Thoracic aorta (tissue), 2 donors: ENCODE data around the gene SRSF1. TPM values are rescaled to one million over a fixed set of nuclear protein-coding genes. Genes with fewer than 3 reads are reported as not detected.

Experiments used
- ATAC-seq: fragments of 150-250 bp; one replicate; pipeline ENCODE4 v1.8.0; 2017; ENCODE audit warnings: low read depth; ENCODE audit not compliant: insufficient number of reproducible peaks, low FRiP score
- DNase-seq: peaks from one replicate; pipeline ENCODE4 v3.0.0-alpha.2; 2020; ENCODE audit warnings: low spot score
- H3K27ac ChIP-seq, 2 donors: fragments of 200-600 bp; sonication (generic); 1 replicate in 1 of 2; 2 replicates in 1 of 2; pipeline ENCODE4 v1.5.1; 2016; ENCODE audit warnings: mild to moderate bottlenecking in 2 of 2, moderate library complexity in 2 of 2
- H3K27me3 ChIP-seq: fragments of 200-600 bp; sonication (generic); replicated peaks from 2 replicates; pipeline ENCODE4 v1.6.0; 2016; ENCODE audit warnings: mild to moderate bottlenecking; ENCODE audit not compliant: insufficient read depth
- H3K36me3 ChIP-seq: fragments of 200-600 bp; sonication (generic); one replicate; pipeline ENCODE4 v1.5.1; 2016
- H3K4me1 ChIP-seq, 2 donors: fragments of 200-600 bp; sonication (generic); 1 replicate in 1 of 2; 2 replicates in 1 of 2; pipeline versions ENCODE4 v1.5.1 to v1.6.0; 2016; ENCODE audit warnings: low read depth in 2 of 2, mild to moderate bottlenecking in 1 of 2; ENCODE audit not compliant: control insufficient read depth in 1 of 2
- H3K4me3 ChIP-seq: fragments of 200-600 bp; sonication (generic); 2 replicates; pipeline ENCODE4 v1.5.1; 2016; ENCODE audit warnings: mild to moderate bottlenecking
- H3K9me3 ChIP-seq: fragments of 200-600 bp; sonication (generic); 2 replicates; pipeline ENCODE4 v1.5.1; 2016
- total RNA-seq, 2 donors: library from RNA; depleted of rRNA; stranded (reverse); fragments of >200 nt; gene quantifications; one replicate each; pipeline versions ENCODE4 v1.1.0 to v1.2.3, GENCODE V29; 2016
- TF ChIP-seq, protein P1 (sequence below): fragments of 200-600 bp; sonication (generic); IDR thresholded peaks from one replicate; pipeline ENCODE4 v1.5.1; 2019; ENCODE audit warnings: antibody characterized with exemption

SRSF1 gene
- total RNA-seq, 2 donors from 2014 or later = 132 to 220 TPM

DNA sequence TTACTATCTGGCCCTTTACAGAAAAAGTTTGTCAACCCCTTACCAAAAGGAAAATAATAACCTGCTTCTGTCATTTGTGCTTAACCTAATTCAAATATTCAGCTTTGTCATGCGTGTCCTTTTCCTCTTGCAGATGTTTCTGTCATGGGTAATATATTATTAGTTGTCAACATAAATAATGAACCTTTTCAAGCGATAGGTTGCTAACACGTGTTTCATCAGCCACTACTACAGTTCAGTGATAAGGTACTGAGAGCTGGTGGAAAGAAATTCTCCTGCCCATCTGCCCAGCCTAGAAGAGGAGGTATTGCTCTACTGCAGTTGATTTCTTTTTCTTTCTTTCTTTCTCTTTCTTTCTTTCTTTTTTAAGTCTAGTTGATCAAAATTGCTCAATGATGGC, 12.0 kb upstream of the SRSF1 start:
- ATAC-seq = no peak

DNA sequence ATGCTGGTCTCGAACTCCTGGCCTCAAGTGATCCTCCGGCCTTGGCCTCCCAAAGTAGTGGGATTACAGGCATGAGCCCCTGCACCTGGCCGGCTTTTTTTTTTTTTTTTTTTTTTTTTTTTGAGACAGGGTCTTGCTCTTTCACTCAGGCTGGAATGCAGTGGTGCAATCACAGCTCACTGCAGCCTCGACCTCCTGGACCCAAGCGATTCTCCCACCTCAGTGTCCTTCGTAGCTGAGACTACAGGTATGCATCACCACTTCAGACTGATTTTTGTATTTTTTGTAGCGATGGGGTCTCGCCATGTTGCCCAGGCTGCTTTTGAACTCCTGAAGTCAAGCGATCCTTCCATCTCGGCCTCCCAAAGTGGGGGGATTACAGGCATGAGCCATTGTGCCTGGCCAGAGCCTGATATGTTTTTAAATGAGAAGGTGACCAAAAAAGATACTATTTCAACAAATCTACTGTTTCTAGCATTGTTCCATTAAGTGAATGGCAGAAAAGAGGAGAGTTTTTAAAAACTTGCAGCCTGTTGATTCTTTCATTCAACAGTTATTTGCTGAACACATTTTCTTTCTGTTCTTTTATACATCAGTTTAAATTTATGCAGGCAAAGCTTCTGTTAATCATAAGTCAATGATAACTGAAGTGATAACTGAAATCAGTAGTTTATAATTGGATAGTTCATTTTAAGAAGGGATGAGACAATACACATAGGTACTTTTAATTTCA, 3.2 kb upstream of the SRSF1 start:
- TF ChIP-seq, protein P1, sequence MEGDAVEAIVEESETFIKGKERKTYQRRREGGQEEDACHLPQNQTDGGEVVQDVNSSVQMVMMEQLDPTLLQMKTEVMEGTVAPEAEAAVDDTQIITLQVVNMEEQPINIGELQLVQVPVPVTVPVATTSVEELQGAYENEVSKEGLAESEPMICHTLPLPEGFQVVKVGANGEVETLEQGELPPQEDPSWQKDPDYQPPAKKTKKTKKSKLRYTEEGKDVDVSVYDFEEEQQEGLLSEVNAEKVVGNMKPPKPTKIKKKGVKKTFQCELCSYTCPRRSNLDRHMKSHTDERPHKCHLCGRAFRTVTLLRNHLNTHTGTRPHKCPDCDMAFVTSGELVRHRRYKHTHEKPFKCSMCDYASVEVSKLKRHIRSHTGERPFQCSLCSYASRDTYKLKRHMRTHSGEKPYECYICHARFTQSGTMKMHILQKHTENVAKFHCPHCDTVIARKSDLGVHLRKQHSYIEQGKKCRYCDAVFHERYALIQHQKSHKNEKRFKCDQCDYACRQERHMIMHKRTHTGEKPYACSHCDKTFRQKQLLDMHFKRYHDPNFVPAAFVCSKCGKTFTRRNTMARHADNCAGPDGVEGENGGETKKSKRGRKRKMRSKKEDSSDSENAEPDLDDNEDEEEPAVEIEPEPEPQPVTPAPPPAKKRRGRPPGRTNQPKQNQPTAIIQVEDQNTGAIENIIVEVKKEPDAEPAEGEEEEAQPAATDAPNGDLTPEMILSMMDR = no peak

More for the DNA sequence above, 12.0 kb upstream of the SRSF1 start:
- H3K36me3 ChIP-seq = no peaks in the 10 kb centered on the region
- no peaks in the 10 kb centered on the region for H3K27me3 ChIP-seq
- H3K27ac ChIP-seq = no peak overlapping the region
- H3K4me3 ChIP-seq = no peak overlapping the region
- H3K9me3 ChIP-seq = no peaks in the 10 kb centered on the region
- DNase-seq = no peak
- TF ChIP-seq, protein P1 = no peak
- H3K4me1 ChIP-seq = no peaks in the 10 kb centered on the region

DNA sequence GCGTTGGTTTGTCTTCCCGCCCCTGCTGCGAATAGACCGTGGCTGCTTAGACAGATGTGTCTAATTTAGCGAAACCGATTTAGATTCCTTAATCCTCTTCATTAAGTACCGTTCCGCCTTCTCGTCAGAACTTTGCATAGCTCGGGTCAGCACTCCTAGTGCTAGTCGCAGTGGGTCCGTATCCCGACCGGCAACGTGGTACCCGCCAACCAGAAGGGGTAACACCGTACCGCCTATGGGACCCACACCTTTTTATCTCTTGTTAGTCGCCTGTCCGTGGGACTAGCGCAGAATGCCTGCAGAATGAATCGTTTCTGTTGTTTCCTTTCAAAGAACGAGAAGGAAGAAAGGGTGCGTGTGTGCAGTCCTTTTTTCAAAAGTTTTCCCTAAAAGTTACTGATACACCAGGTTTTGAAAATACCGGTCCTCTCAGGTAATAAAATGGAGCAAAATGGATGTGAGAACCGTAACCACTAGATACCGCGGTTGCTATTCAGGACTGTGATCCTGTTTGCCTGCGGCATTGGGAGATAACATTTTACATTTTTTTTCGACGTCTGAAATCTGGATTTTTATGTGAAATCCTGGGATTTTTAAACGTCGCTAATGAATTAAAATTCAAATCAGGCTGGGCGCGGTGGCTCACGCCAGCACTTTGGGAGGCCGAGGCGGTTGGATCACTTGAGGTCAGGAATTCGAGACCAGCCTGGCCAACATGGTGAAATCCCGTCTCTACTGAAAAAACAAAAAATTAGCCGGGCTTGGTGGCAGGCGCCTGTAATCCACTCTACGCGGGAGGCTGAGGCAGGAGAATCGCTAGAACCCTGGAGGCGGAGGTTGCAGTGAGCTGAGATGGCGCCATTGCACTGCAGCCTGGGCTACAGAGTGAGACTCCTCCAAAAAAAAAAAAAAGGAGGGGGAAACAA, 998 bp upstream of the SRSF1 start:
- H3K4me1 ChIP-seq = peaks cover 10 to 39% of the 10 kb centered on the region in 2 donors
- no peaks in the 10 kb centered on the region for H3K9me3 ChIP-seq
- H3K4me3 ChIP-seq = peak overlapping the region; percentile 92
- peak overlapping the region; percentile 56 to 100 for H3K27ac ChIP-seq
- DNase-seq (no peak), ATAC-seq (no peak)
- TF ChIP-seq, protein P1 = no peak
- H3K36me3 ChIP-seq = peaks cover 27% of the 10 kb centered on the region
- no peaks in the 10 kb centered on the region for H3K27me3 ChIP-seq

More for the DNA sequence above, 3.2 kb upstream of the SRSF1 start:
- ATAC-seq (no peak), DNase-seq (no peak)
- Histone ChIP-seq H3K4me3 (no peak overlapping the region), H3K27me3 (no peaks in the 10 kb centered on the region), H3K4me1 (peaks cover 9 to 18% of the 10 kb centered on the region in 2 donors), H3K27ac (no peak overlapping the region), H3K9me3 (no peaks in the 10 kb centered on the region), H3K36me3 (peaks cover 7% of the 10 kb centered on the region)

DNA sequence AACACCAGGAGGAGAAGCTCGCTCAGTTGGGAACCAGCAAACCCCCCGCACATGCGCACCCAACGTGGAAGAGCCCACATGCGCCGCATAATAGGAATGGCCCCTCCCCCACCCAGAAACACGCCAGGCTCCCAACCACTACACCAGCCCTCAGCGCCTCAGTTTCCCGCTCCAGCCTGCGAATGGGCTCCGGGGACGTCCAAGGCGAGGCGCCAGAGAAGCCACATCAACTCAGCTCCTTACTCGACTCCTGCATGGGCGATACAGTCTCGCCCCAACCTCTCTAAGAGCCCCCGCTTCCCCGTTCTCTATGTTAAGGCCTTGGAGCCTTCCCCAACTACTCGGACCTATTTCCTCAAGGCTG, 504 bp downstream of the SRSF1 start:
- no peaks in the 10 kb centered on the region for H3K9me3 ChIP-seq
- peaks cover 34% of the 10 kb centered on the region for H3K36me3 ChIP-seq
- no peaks in the 10 kb centered on the region for H3K27me3 ChIP-seq
- peaks cover 10 to 45% of the 10 kb centered on the region in 2 donors for H3K4me1 ChIP-seq
- peak; percentile 55 for DNase-seq
- H3K4me3 ChIP-seq = peak overlapping the region; percentile 92
- ATAC-seq = peak; percentile 46
- TF ChIP-seq, protein P1 = no peak
- H3K27ac ChIP-seq = peak overlapping the region; percentile 96 to 100
